NCI-H446 treated with DMSO at 0.1 percent for 48 hours (cell line): Measurements from ENCODE around the gene ACAD10.
"Not testable (repeated sequence)": the region's sequence is repeated elsewhere in the genome, so short reads cannot be mapped to it uniquely, and the experiment has no call there.

Source experiments
- DNase-seq: peaks from one replicate; lab custom pipeline; 2025; lab: John Stamatoyannopoulos, UW

The ACAD10 gene

GRCh38 chr12:111687255-111687654 lies 1.4 kb downstream of the ACAD10 start:
- no peak for DNase-seq

GRCh38 chr12:111687952-111688351 lies 2.1 kb downstream of the ACAD10 start:
- no peak for DNase-seq

GRCh38 chr12:111691262-111691661 lies 5.4 kb downstream of the ACAD10 start:
- no peak for DNase-seq

GRCh38 chr12:111692575-111693210 lies 6.8 kb downstream of the ACAD10 start:
- DNase-seq: no peak

- no peak for DNase-seq
Observed at GRCh38 chr12:111693818-111694217, 8.0 kb downstream of the ACAD10 start.

- DNase-seq: no peak
Observed at GRCh38 chr12:111699962-111700361, 14.1 kb downstream of the ACAD10 start.

- no peak for DNase-seq
Observed at GRCh38 chr12:111705672-111706071, 19.8 kb downstream of the ACAD10 start.

GRCh38 chr12:111706145-111706544 lies 20.3 kb downstream of the ACAD10 start:
- DNase-seq: no peak

GRCh38 chr12:111715279-111715678 lies 29.4 kb downstream of the ACAD10 start:
- DNase-seq: no peak

GRCh38 chr12:111719316-111719715 lies 33.5 kb downstream of the ACAD10 start:
- DNase-seq: not testable (repeated sequence)

- no peak for DNase-seq
Observed at GRCh38 chr12:111720457-111720856, 34.6 kb downstream of the ACAD10 start.

GRCh38 chr12:111723646-111724360 lies 38.0 kb downstream of the ACAD10 start:
- not testable (repeated sequence) for DNase-seq

- DNase-seq: no peak
Observed at GRCh38 chr12:111728795-111729194, 42.9 kb downstream of the ACAD10 start.

GRCh38 chr12:111730420-111730819 lies 44.6 kb downstream of the ACAD10 start:
- no peak for DNase-seq

- DNase-seq: no peak
Observed at GRCh38 chr12:111732786-111733185, 46.9 kb downstream of the ACAD10 start.

GRCh38 chr12:111733340-111733915 lies 47.6 kb downstream of the ACAD10 start:
- DNase-seq: no peak

GRCh38 chr12:111739524-111739923 lies 53.7 kb downstream of the ACAD10 start:
- DNase-seq: not testable (repeated sequence)

GRCh38 chr12:111741235-111741812 lies 55.5 kb downstream of the ACAD10 start:
- no peak for DNase-seq

- no peak for DNase-seq
Observed at GRCh38 chr12:111745211-111745610, 59.4 kb downstream of the ACAD10 start.

GRCh38 chr12:111747333-111747732 lies 61.5 kb downstream of the ACAD10 start:
- DNase-seq: no peak

GRCh38 chr12:111748151-111748672 lies 62.4 kb downstream of the ACAD10 start:
- DNase-seq: no peak

- DNase-seq: no peak
Observed at GRCh38 chr12:111748867-111749266, 63.0 kb downstream of the ACAD10 start.

GRCh38 chr12:111749391-111749790 lies 63.5 kb downstream of the ACAD10 start:
- no peak for DNase-seq
